OCI-LY7 (cell line): ENCODE results near the gene TUBB3. TPM values are rescaled to one million over a fixed set of nuclear protein-coding genes. Genes with fewer than 3 reads are reported as not detected.

Source experiments
- BruUV-seq: library from RNA; stranded (reverse); fragments of 400-500 nt; replicated peaks from 2 replicates; lab custom pipeline; 2021; lab: Mats Ljungman, UMichigan
- CTCF ChIA-PET: fragments of 300-600 bp; sonication (Branson Sonifier 250); formaldehyde crosslinking; loops from one replicate; lab custom pipeline; 2022; ENCODE audit warnings: antibody characterized with exemption; ENCODE audit not compliant: unreplicated experiment; lab: Charles Lee
- POLR2A ChIA-PET: fragments of 300-600 bp; sonication (Branson Sonifier 250); formaldehyde crosslinking; loops from one replicate; lab custom pipeline; 2022; ENCODE audit warnings: antibody characterized with exemption; lab: Charles Lee
- DNase-seq: peaks from one replicate; pipeline ENCODE4 v3.0.0-alpha.2; 2015; ENCODE audit warnings: low spot score
- H2AFZ ChIP-seq: fragments of 200-600 bp; sonication (generic), shearing (Covaris generic); 2 replicates; pipeline ENCODE4 v1.6.1; 2014; ENCODE audit warnings: mild to moderate bottlenecking, antibody characterized with exemption, low read length, moderate library complexity
- H3K27ac ChIP-seq: fragments of 200-600 bp; sonication (generic); 2 replicates; pipeline ENCODE4 v1.5.1; 2014; ENCODE audit warnings: mixed run types, low read depth, mild to moderate bottlenecking, moderate library complexity, low read length, inconsistent platforms; ENCODE audit not compliant: poor library complexity, severe bottlenecking
- H3K36me3 ChIP-seq: fragments of 200-600 bp; sonication (generic); 2 replicates; pipeline ENCODE4 v1.6.1; 2014; ENCODE audit warnings: mild to moderate bottlenecking, antibody characterized with exemption, low read length, moderate library complexity, mixed read lengths; ENCODE audit not compliant: insufficient read depth
- H3K4me1 ChIP-seq: fragments of 200-600 bp; sonication (generic); 2 replicates; pipeline ENCODE4 v1.5.1; 2014; ENCODE audit warnings: mild to moderate bottlenecking, low read length; ENCODE audit not compliant: insufficient read depth, poor library complexity, severe bottlenecking
- H3K4me2 ChIP-seq: fragments of 200-600 bp; sonication (generic); 2 replicates; pipeline ENCODE4 v1.6.1; 2014; ENCODE audit warnings: mild to moderate bottlenecking, low read length
- H3K4me3 ChIP-seq: fragments of 200-600 bp; sonication (generic); 2 replicates; pipeline ENCODE4 v1.5.1; 2014; ENCODE audit warnings: mild to moderate bottlenecking, low read depth, low read length; ENCODE audit not compliant: poor library complexity, severe bottlenecking
- H3K79me2 ChIP-seq: fragments of 200-600 bp; sonication (generic); 2 replicates; pipeline ENCODE4 v1.6.1; 2016; ENCODE audit warnings: low read depth, mild to moderate bottlenecking, low read length, moderate library complexity, mixed read lengths; ENCODE audit not compliant: insufficient read depth
- H3K9me2 ChIP-seq: fragments of 200-600 bp; sonication (generic); 2 replicates; pipeline ENCODE4 v1.6.1; 2016; ENCODE audit warnings: mild to moderate bottlenecking, low read length, mixed read lengths; ENCODE audit not compliant: insufficient read depth
- H3K9me3 ChIP-seq: fragments of 200-600 bp; sonication (generic); 2 replicates; pipeline ENCODE4 v1.6.1; 2014; ENCODE audit warnings: mild to moderate bottlenecking, mixed run types, low read length, mixed read lengths
- H4K20me1 ChIP-seq: fragments of 200-600 bp; sonication (generic); 2 replicates; pipeline ENCODE4 v1.6.1; 2014; ENCODE audit warnings: mild to moderate bottlenecking, antibody characterized with exemption, low read length, moderate library complexity, mixed read lengths; ENCODE audit not compliant: insufficient read depth
- EZH2phosphoT487 ChIP-seq: fragments of 200-600 bp; sonication (generic); IDR thresholded peaks from 2 replicates; pipeline ENCODE4 v1.6.1; 2018; ENCODE audit warnings: low read depth, borderline replicate concordance, mild to moderate bottlenecking, mixed run types, antibody characterized with exemption, low read length, moderate library complexity, mixed read lengths
- intact Hi-C: fragments of 100-400 bp; cut with micrococcal nuclease; formaldehyde crosslinking; loops from one replicate; pipeline ENCODE4 v1.10.0; 2022; ENCODE audit not compliant: unreplicated experiment
- total RNA-seq, 2 experiments: library from RNA; depleted of rRNA in 1 of 2; stranded (reverse); fragments of >200 nt in 1 of 2; shearing (Covaris generic) in 1 of 2; gene quantifications; 2 replicates each; pipeline ENCODE4 v1.2.3, GENCODE V29; 2014 to 2022
- TF ChIP-seq, protein P1 (sequence below): fragments of 200-600 bp; sonication (generic); conservative IDR thresholded peaks from 2 replicates; pipeline ENCODE4 v1.5.1; 2014; ENCODE audit warnings: mild to moderate bottlenecking, antibody characterized with exemption, low read length, moderate library complexity, mixed read lengths

Gene TUBB3
- total RNA-seq, 2 experiments from 2014 or later = 63.7 to 192 TPM

GRCh38 chr16:89924925-89925307 lies 1.8 kb downstream of the TUBB3 start:
- no peak for TF ChIP-seq EZH2phosphoT487
- TF ChIP-seq, protein P1, sequence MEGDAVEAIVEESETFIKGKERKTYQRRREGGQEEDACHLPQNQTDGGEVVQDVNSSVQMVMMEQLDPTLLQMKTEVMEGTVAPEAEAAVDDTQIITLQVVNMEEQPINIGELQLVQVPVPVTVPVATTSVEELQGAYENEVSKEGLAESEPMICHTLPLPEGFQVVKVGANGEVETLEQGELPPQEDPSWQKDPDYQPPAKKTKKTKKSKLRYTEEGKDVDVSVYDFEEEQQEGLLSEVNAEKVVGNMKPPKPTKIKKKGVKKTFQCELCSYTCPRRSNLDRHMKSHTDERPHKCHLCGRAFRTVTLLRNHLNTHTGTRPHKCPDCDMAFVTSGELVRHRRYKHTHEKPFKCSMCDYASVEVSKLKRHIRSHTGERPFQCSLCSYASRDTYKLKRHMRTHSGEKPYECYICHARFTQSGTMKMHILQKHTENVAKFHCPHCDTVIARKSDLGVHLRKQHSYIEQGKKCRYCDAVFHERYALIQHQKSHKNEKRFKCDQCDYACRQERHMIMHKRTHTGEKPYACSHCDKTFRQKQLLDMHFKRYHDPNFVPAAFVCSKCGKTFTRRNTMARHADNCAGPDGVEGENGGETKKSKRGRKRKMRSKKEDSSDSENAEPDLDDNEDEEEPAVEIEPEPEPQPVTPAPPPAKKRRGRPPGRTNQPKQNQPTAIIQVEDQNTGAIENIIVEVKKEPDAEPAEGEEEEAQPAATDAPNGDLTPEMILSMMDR = no peak
- H3K27ac ChIP-seq = peak overlapping the region; percentile 69

DNA sequence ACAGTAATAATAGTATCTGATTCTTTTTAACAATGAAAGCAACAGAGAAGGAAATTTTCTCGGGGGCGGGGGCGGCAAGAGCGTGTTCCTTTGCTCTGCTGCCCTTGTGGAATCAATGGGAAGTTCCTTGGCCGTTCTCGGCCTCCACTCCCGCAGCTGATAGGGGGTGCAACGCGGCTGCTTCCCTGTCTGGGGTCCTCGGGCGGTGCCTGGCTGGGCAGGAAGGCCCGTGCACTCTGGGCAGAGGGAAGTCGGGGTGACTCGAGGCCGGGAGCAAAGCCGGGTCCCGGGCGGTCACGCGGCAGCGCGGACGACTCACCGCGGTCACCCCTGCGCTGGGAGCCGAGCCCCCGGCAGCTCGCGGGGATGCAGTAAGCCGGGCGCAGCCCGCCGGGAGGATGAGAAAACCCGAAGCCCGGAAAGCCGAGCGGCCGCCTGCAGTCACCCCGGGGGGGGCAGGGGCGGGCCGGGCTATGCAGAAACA lies 2.5 kb downstream of the TUBB3 start:
- no peak for DNase-seq
- no peaks in the 10 kb centered on the region for H3K9me3 ChIP-seq
- ChIA-PET CTCF (no interaction called here), POLR2A (interaction anchor here (1.0 to 1.8 kb wide), 5 partner anchors 17 to 131 kb away, joined by 3 to 11 read pairs (median 7); partner anchors contain the start of gene DEF8)
- H3K4me2 ChIP-seq = peak overlapping the region; percentile 89
- H2AFZ ChIP-seq = no peak overlapping the region
- H3K36me3 ChIP-seq = peaks cover 39% of the 10 kb centered on the region
- H3K4me1 ChIP-seq = peaks cover 28% of the 10 kb centered on the region
- peak overlapping the region; percentile 69 for H3K27ac ChIP-seq
- peaks cover 9% of the 10 kb centered on the region; the same call in 1 of the 2 replicates for H4K20me1 ChIP-seq
- no peak for TF ChIP-seq EZH2phosphoT487
- TF ChIP-seq, protein P1 = no peak
- BruUV-seq = no TSS peak
- no peaks in the 10 kb centered on the region for H3K9me2 ChIP-seq
- peak overlapping the region; percentile 94 for H3K4me3 ChIP-seq
- peaks cover 61% of the 10 kb centered on the region for H3K79me2 ChIP-seq
- intact Hi-C loops = loop anchor here (2.0 kb wide), 1 partner anchor 47 kb away; no protein-coding TSS in a partner anchor

More at GRCh38 chr16:89924925-89925307, 1.8 kb downstream of the TUBB3 start:
- DNase-seq = peak; percentile 82
- POLR2A ChIA-PET = interaction anchor here (0.6 to 2.7 kb wide), 13 partner anchors 15 to 184 kb away, joined by 3 to 11 read pairs (median 5); partner anchors contain the start of gene DEF8
- peak overlapping the region; percentile 89 for H3K4me2 ChIP-seq
- no peaks in the 10 kb centered on the region for H3K9me2 ChIP-seq
- H3K4me3 ChIP-seq = peak overlapping the region; percentile 94
- intact Hi-C loops = loop anchor here (2.0 to 5.0 kb wide), 2 partner anchors 48 to 152 kb away; partner anchors contain the start of gene PRDM7
- BruUV-seq = no TSS peak
- H4K20me1 ChIP-seq = peaks cover 9% of the 10 kb centered on the region; the same call in 1 of the 2 replicates
- no peak overlapping the region for H2AFZ ChIP-seq
- CTCF ChIA-PET = interaction anchor here (0.9 to 1.4 kb wide), 2 partner anchors 18 to 23 kb away, joined by 3 to 5 read pairs; no protein-coding TSS in a partner anchor
- no peaks in the 10 kb centered on the region for H3K9me3 ChIP-seq
- H3K4me1 ChIP-seq = peaks cover 35% of the 10 kb centered on the region
- peaks cover 61% of the 10 kb centered on the region for H3K79me2 ChIP-seq
- peaks cover 32% of the 10 kb centered on the region for H3K36me3 ChIP-seq

DNA sequence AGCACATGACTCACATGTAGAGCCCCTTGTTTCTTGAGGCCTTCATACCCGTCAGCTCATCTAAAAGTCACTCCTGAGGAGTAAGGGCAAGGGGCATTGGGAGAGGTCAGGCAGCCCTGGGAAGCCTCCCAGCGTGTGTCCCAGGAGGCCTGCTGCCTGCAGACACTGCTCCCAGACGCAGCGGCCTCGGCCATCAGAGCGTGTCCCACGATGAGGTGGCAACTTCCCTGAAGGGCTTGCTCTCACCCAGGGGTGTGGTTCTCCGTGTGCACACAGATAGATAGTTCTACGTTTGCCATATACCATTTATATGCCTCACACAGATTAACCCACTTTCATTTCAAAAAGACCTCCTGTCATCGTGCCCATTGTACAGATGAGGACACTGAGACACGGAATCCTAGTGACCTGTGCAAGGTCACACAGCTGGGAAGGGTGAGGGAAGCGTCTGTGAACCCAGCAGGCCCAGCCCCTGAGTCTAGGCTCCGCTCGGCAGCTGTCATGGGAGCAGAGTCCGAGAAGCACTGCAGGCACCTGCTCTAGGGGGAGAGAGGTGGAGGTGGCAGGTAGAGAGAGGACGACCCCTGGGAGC lies 8.3 kb downstream of the TUBB3 start:
- Histone ChIP-seq H4K20me1 (peaks cover 6% of the 10 kb centered on the region; the same call in 1 of the 2 replicates), H3K27ac (no peak overlapping the region), H3K4me2 (no peak overlapping the region), H3K9me3 (no peaks in the 10 kb centered on the region), H2AFZ (no peak overlapping the region), H3K79me2 (peaks cover 32% of the 10 kb centered on the region), H3K4me3 (no peak overlapping the region), H3K36me3 (peaks cover 92% of the 10 kb centered on the region), H3K4me1 (no peaks in the 10 kb centered on the region), H3K9me2 (no peaks in the 10 kb centered on the region)
- DNase-seq = no peak
- POLR2A ChIA-PET = no interaction called here
- intact Hi-C loops = no loop called here
- CTCF ChIA-PET = no interaction called here
- no TSS peak for BruUV-seq
- TF ChIP-seq, protein P1 = no peak
- TF ChIP-seq EZH2phosphoT487 = no peak
